ELF-1 (cell line): ENCODE measurements around the gene GLCE.
"Not testable (repeated sequence)": the region's sequence is repeated elsewhere in the genome, so short reads cannot be mapped to it uniquely, and the experiment has no call there.

ENCODE experiments used
- DNase-seq: peaks from one replicate; pipeline ENCODE4 v3.0.0-alpha.2; 2016; ENCODE audit warnings: low read depth, low spot score

GLCE gene

GRCh38 chr15:69159805-69160140 is 662 bp upstream of the GLCE start:
- no peak for DNase-seq

GRCh38 chr15:69161079-69161877 is 843 bp downstream of the GLCE start:
- peak; percentile 60 for DNase-seq

GRCh38 chr15:69161878-69162213 is 1.4 kb downstream of the GLCE start:
- no peak for DNase-seq

GRCh38 chr15:69163141-69163669 is 2.8 kb downstream of the GLCE start:
- DNase-seq, result no peak

- no peak for DNase-seq
Observed at GRCh38 chr15:69164807-69165636, 4.6 kb downstream of the GLCE start.

GRCh38 chr15:69165637-69166025 is 5.2 kb downstream of the GLCE start:
- no peak for DNase-seq

- no peak for DNase-seq
Observed at GRCh38 chr15:69167218-69167846, 6.9 kb downstream of the GLCE start.

- not testable (repeated sequence) for DNase-seq
Observed at GRCh38 chr15:69168361-69168760, 7.9 kb downstream of the GLCE start.

- not testable (repeated sequence) for DNase-seq
Observed at GRCh38 chr15:69169540-69169939, 9.1 kb downstream of the GLCE start.

GRCh38 chr15:69170597-69170996 is 10.2 kb downstream of the GLCE start:
- no peak for DNase-seq

- DNase-seq, result no peak
Observed at GRCh38 chr15:69172847-69173246, 12.4 kb downstream of the GLCE start.

GRCh38 chr15:69175536-69175935 is 15.1 kb downstream of the GLCE start:
- DNase-seq, result no peak

- DNase-seq, result no peak
Observed at GRCh38 chr15:69181424-69181823, 21.0 kb downstream of the GLCE start.

GRCh38 chr15:69185216-69185615 is 24.8 kb downstream of the GLCE start:
- DNase-seq, result no peak

- no peak for DNase-seq
Observed at GRCh38 chr15:69185706-69186105, 25.3 kb downstream of the GLCE start.

- no peak for DNase-seq
Observed at GRCh38 chr15:69189157-69189556, 28.7 kb downstream of the GLCE start.

GRCh38 chr15:69190091-69190490 is 29.7 kb downstream of the GLCE start:
- no peak for DNase-seq

GRCh38 chr15:69190504-69190903 is 30.1 kb downstream of the GLCE start:
- DNase-seq, result no peak

GRCh38 chr15:69194025-69194827 is 33.8 kb downstream of the GLCE start:
- no peak for DNase-seq

- no peak for DNase-seq
Observed at GRCh38 chr15:69194854-69195253, 34.4 kb downstream of the GLCE start.
